ENCODE measurements around the gene DCX. TPM values are rescaled to one million over a fixed set of nuclear protein-coding genes. Genes with fewer than 3 reads are reported as not detected.

Gene DCX
- total RNA-seq (2014; rRNA removed; shearing (Covaris generic)) = not detected in 2 replicates
- not detected in 2 replicates for polyA plus RNA-seq (2016; fragmentation: Nextera tagmentation; extraction: Ambion mirVana)

- TF ChIP-seq EZH2 (IDR thresholded peaks at IDR 0.05; ENCODE audit: insufficient read depth, poor library complexity, severe bottlenecking) = no peak
- no peaks in the 10 kb centered on the region for H3K4me1 ChIP-seq (ENCODE audit: insufficient read depth)
- no peaks in the 10 kb centered on the region for H3F3A ChIP-seq (ENCODE audit: insufficient read depth)
- H3K79me2 ChIP-seq (ENCODE audit: insufficient read depth) = no peaks in the 10 kb centered on the region
- no peak within 1 kb of the TSS for H2AFZ ChIP-seq
- H4K20me1 ChIP-seq (ENCODE audit: insufficient read depth) = no peaks in the 10 kb centered on the region
- no peaks in the 10 kb centered on the region for H3K27me3 ChIP-seq (replicated peaks; ENCODE audit: insufficient read depth)
- H3K27ac ChIP-seq = no peak within 1 kb of the TSS
- no peak within 1 kb of the TSS for H3K4me3 ChIP-seq
- H3K9me2 ChIP-seq (ENCODE audit: insufficient read depth) = no peaks in the 10 kb centered on the region
- no peak within 1 kb of the TSS for H3K4me2 ChIP-seq (ENCODE audit: unreplicated experiment)
- no peaks in the 10 kb centered on the region for H3K9me3 ChIP-seq (ENCODE audit: low read depth)
- in situ Hi-C loops (cut with MboI) = no loop called here
- no peak for DNase-seq
- no peak within 1 kb of the TSS for H3K9ac ChIP-seq
- WGBS, 2 experiments (ENCODE audit: low coverage in 1 of 2, low lambda C conversion rate in 2 of 2, missing lambda C conversion rate in 2 of 2) = 0 to 4% methylated on average over 3 of the region's 3 CpGs
- no peaks in the 10 kb centered on the region for H3K36me3 ChIP-seq (ENCODE audit: low read depth)
Measured at GRCh38 chrX:111411983-111412382, at the start of gene DCX. DCX (minus strand) TSS chrX:111412192; CDS start chrX:111410398, 1,794 bp downstream.

- H3K9me3 ChIP-seq (ENCODE audit: low read depth) = no peaks in the 10 kb centered on the region
- H3K9ac ChIP-seq = no peak overlapping the region
- H3K27ac ChIP-seq = no peak overlapping the region
- no peak overlapping the region for H2AFZ ChIP-seq
- no peaks in the 10 kb centered on the region for H4K20me1 ChIP-seq (ENCODE audit: insufficient read depth)
- no peak overlapping the region for H3K4me3 ChIP-seq
- H3K36me3 ChIP-seq (ENCODE audit: low read depth) = no peaks in the 10 kb centered on the region
- H3K9me2 ChIP-seq (ENCODE audit: insufficient read depth) = no peaks in the 10 kb centered on the region
- no peaks in the 10 kb centered on the region for H3K79me2 ChIP-seq (ENCODE audit: insufficient read depth)
- no peak overlapping the region for H3K4me2 ChIP-seq (ENCODE audit: unreplicated experiment)
- H3F3A ChIP-seq (ENCODE audit: insufficient read depth) = no peaks in the 10 kb centered on the region
- DNase-seq = peak; percentile 1
- no peaks in the 10 kb centered on the region for H3K27me3 ChIP-seq (replicated peaks; ENCODE audit: insufficient read depth)
- TF ChIP-seq EZH2phosphoT487 (IDR thresholded peaks at IDR 0.05; ENCODE audit: insufficient read depth, low read depth) = no peak
- TF ChIP-seq EZH2 (IDR thresholded peaks at IDR 0.05; ENCODE audit: insufficient read depth, poor library complexity, severe bottlenecking) = no peak
- no peaks in the 10 kb centered on the region for H3K4me1 ChIP-seq (ENCODE audit: insufficient read depth)
- in situ Hi-C loops (cut with MboI) = no loop called here
Measured at GRCh38 chrX:111460607-111461006, 48.6 kb upstream of the DCX start.

DNA sequence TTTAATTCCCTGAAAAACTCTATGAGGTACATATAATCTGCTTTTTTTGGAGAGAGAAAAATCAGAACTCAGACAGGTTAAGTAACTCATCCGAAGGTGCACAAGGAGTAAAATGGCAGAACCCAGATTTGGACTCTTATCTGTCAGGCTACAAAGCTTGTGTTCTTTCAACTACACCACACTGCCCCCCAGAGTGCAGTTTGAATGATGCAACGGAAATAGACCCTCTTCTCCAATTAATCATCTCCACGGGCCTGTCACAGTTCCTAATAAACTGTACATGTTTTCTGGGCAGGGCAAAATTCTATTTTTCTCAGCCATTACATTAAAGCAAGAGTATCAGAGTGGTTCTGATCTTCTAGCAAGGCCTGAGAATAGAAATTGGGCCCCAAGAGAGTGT, 35.3 kb upstream of the DCX start:
- DNase-seq = no peak
- Histone ChIP-seq H3K9me3 (ENCODE audit: low read depth) (no peaks in the 10 kb centered on the region), H3K4me2 (ENCODE audit: unreplicated experiment) (no peak overlapping the region), H3K9me2 (ENCODE audit: insufficient read depth) (no peaks in the 10 kb centered on the region), H4K20me1 (ENCODE audit: insufficient read depth) (no peaks in the 10 kb centered on the region), H3K79me2 (ENCODE audit: insufficient read depth) (no peaks in the 10 kb centered on the region), H3K27ac (no peak overlapping the region), H3K36me3 (ENCODE audit: low read depth) (no peaks in the 10 kb centered on the region), H3K4me1 (ENCODE audit: insufficient read depth) (no peaks in the 10 kb centered on the region), H3K4me3 (no peak overlapping the region), H3K27me3 (replicated peaks; ENCODE audit: insufficient read depth) (no peaks in the 10 kb centered on the region), H2AFZ (no peak overlapping the region), H3F3A (ENCODE audit: insufficient read depth) (no peaks in the 10 kb centered on the region), H3K9ac (no peak overlapping the region)
- 27 to 33% methylated on average over 3 of the region's 3 CpGs for WGBS, 2 experiments (ENCODE audit: low coverage in 1 of 2, low lambda C conversion rate in 2 of 2, missing lambda C conversion rate in 2 of 2)
- in situ Hi-C loops (cut with MboI) = no loop called here
- TF ChIP-seq EZH2phosphoT487 (IDR thresholded peaks at IDR 0.05; ENCODE audit: insufficient read depth, low read depth) (no peak), EZH2 (IDR thresholded peaks at IDR 0.05; ENCODE audit: insufficient read depth, poor library complexity, severe bottlenecking) (no peak)

DNA sequence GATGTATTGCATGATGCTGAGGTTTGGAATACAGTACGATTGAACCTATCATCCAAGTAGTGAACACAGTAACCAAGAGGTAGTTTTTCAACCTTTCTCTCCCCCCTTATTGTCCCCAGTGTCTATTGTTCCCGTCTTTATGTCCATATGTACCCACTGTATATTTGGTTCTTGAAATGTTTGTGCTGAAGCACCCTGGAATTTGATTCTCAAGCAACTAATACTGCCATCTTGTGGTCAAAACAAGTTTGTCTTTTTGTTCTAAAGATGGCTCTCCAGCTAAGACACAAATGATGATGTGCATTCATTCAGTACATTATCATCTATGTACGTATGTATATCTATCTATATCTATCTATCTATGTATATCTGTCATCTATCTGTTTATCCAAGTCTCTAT, 33.5 kb upstream of the DCX start:
- H4K20me1 ChIP-seq (ENCODE audit: insufficient read depth) = no peaks in the 10 kb centered on the region
- in situ Hi-C loops (cut with MboI) = no loop called here
- no peaks in the 10 kb centered on the region for H3F3A ChIP-seq (ENCODE audit: insufficient read depth)
- no peak overlapping the region for H2AFZ ChIP-seq
- no peaks in the 10 kb centered on the region for H3K79me2 ChIP-seq (ENCODE audit: insufficient read depth)
- TF ChIP-seq EZH2 (IDR thresholded peaks at IDR 0.05; ENCODE audit: insufficient read depth, poor library complexity, severe bottlenecking) (no peak), EZH2phosphoT487 (IDR thresholded peaks at IDR 0.05; ENCODE audit: insufficient read depth, low read depth) (no peak)
- H3K4me1 ChIP-seq (ENCODE audit: insufficient read depth) = no peaks in the 10 kb centered on the region
- H3K27ac ChIP-seq = no peak overlapping the region
- no peaks in the 10 kb centered on the region for H3K27me3 ChIP-seq (replicated peaks; ENCODE audit: insufficient read depth)
- H3K36me3 ChIP-seq (ENCODE audit: low read depth) = no peaks in the 10 kb centered on the region
- DNase-seq = peak; percentile 48
- no peaks in the 10 kb centered on the region for H3K9me2 ChIP-seq (ENCODE audit: insufficient read depth)
- WGBS, 2 experiments (ENCODE audit: low coverage in 1 of 2, low lambda C conversion rate in 2 of 2, missing lambda C conversion rate in 2 of 2) = 2% methylated on average over 3 of the region's 3 CpGs
- H3K9me3 ChIP-seq (ENCODE audit: low read depth) = no peaks in the 10 kb centered on the region
- H3K4me2 ChIP-seq (ENCODE audit: unreplicated experiment) = no peak overlapping the region
- no peak overlapping the region for H3K4me3 ChIP-seq
- H3K9ac ChIP-seq = no peak overlapping the region

- Histone ChIP-seq H2AFZ (no peak overlapping the region), H3K4me2 (ENCODE audit: unreplicated experiment) (no peak overlapping the region), H3K4me1 (ENCODE audit: insufficient read depth) (no peaks in the 10 kb centered on the region), H3K27ac (no peak overlapping the region), H3K27me3 (replicated peaks; ENCODE audit: insufficient read depth) (no peaks in the 10 kb centered on the region), H4K20me1 (ENCODE audit: insufficient read depth) (no peaks in the 10 kb centered on the region), H3K9ac (no peak overlapping the region), H3K4me3 (no peak overlapping the region), H3F3A (ENCODE audit: insufficient read depth) (no peaks in the 10 kb centered on the region), H3K9me3 (ENCODE audit: low read depth) (no peaks in the 10 kb centered on the region), H3K79me2 (ENCODE audit: insufficient read depth) (no peaks in the 10 kb centered on the region), H3K36me3 (ENCODE audit: low read depth) (no peaks in the 10 kb centered on the region), H3K9me2 (ENCODE audit: insufficient read depth) (no peaks in the 10 kb centered on the region)
- TF ChIP-seq EZH2phosphoT487 (IDR thresholded peaks at IDR 0.05; ENCODE audit: insufficient read depth, low read depth) (no peak), EZH2 (IDR thresholded peaks at IDR 0.05; ENCODE audit: insufficient read depth, poor library complexity, severe bottlenecking) (no peak)
- in situ Hi-C loops (cut with MboI) = no loop called here
- no peak for DNase-seq
- 10 to 13% methylated on average over 6 of the region's 6 CpGs for WGBS, 2 experiments (ENCODE audit: low coverage in 1 of 2, low lambda C conversion rate in 2 of 2, missing lambda C conversion rate in 2 of 2)
Measured at GRCh38 chrX:111444881-111445280, 32.9 kb upstream of the DCX start.
